CD14-positive monocyte (primary cell): ENCODE data around the gene MSTN. TPM values are rescaled to one million over a fixed set of nuclear protein-coding genes. Genes with fewer than 3 reads are reported as not detected.

Experiments used
- DNase-seq, 3 donors: peaks; one replicate each; pipeline ENCODE4 v3.0.0-alpha.2; 2011 to 2022
- H2AFZ ChIP-seq: 2 replicates; pipeline ENCODE4 v1.6.0; 2012; ENCODE audit warnings: mild to moderate bottlenecking, low read depth, low read length, inconsistent platforms; ENCODE audit not compliant: insufficient read depth, poor library complexity, severe bottlenecking
- H3K27ac ChIP-seq, 2 donors: 1 replicate in 1 of 2; 2 replicates in 1 of 2; pipeline ENCODE4 v1.5.1; 2012 to 2013; ENCODE audit warnings: low read length in 2 of 2, control low read depth in 1 of 2, inconsistent platforms in 1 of 2, low read depth in 1 of 2, mild to moderate bottlenecking in 1 of 2
- H3K27me3 ChIP-seq, 2 donors: one replicate each; pipeline versions ENCODE4 v1.6.0 to v1.6.1; 2011 to 2013; ENCODE audit warnings: low read length in 2 of 2; ENCODE audit not compliant: control insufficient read depth in 2 of 2, insufficient read depth in 2 of 2
- H3K36me3 ChIP-seq, 2 donors: replicated peaks in 1 of 2; 1 replicate in 1 of 2; 2 replicates in 1 of 2; pipeline versions ENCODE4 v1.5.1 to v1.6.1; 2012 to 2013; ENCODE audit warnings: low read length in 2 of 2, control low read depth in 1 of 2, inconsistent platforms in 1 of 2, mild to moderate bottlenecking in 1 of 2; ENCODE audit not compliant: insufficient read depth in 2 of 2, control insufficient read depth in 1 of 2
- H3K4me1 ChIP-seq, 2 donors: 1 replicate in 1 of 2; 2 replicates in 1 of 2; pipeline versions ENCODE4 v1.5.1 to v1.6.1; 2012 to 2013; ENCODE audit warnings: low read length in 2 of 2, control low read depth in 1 of 2, inconsistent platforms in 1 of 2, mild to moderate bottlenecking in 1 of 2, moderate library complexity in 1 of 2; ENCODE audit not compliant: insufficient read depth in 2 of 2, control insufficient read depth in 1 of 2
- H3K4me2 ChIP-seq: replicated peaks from 2 replicates; pipeline ENCODE3; 2012; ENCODE audit warnings: low read length, moderate library complexity, mild to moderate bottlenecking; ENCODE audit not compliant: poor library complexity, severe bottlenecking; ENCODE audit errors: extremely low read depth
- H3K4me3 ChIP-seq, 3 experiments: fragments of 200-600 bp in 1 of 3; sonication (generic) in 1 of 3; replicated peaks in 1 of 3; 1 replicate in 2 of 3; 2 replicates in 1 of 3; pipeline ENCODE4 v1.5.1; 2011 to 2013; ENCODE audit warnings: low read length in 3 of 3, mild to moderate bottlenecking in 3 of 3, control low read depth in 2 of 3, low read depth in 2 of 3, inconsistent platforms in 1 of 3, moderate library complexity in 1 of 3
- H3K79me2 ChIP-seq: 2 replicates; pipeline ENCODE4 v1.6.0; 2012; ENCODE audit warnings: mild to moderate bottlenecking, control low read depth, inconsistent platforms, low read length, moderate library complexity; ENCODE audit not compliant: insufficient read depth
- H3K9ac ChIP-seq: 2 replicates; pipeline ENCODE4 v1.6.0; 2017; ENCODE audit warnings: low read length, mild to moderate bottlenecking; ENCODE audit not compliant: insufficient read depth, poor library complexity, severe bottlenecking
- H3K9me3 ChIP-seq, 2 donors: replicated peaks in 1 of 2; 1 replicate in 1 of 2; 2 replicates in 1 of 2; pipeline versions ENCODE4 v1.5.1 to v1.6.1; 2012 to 2013; ENCODE audit warnings: low read length in 2 of 2, control low read depth in 1 of 2; ENCODE audit not compliant: control insufficient read depth in 1 of 2, insufficient read depth in 1 of 2
- H4K20me1 ChIP-seq: 2 replicates; pipeline ENCODE4 v1.6.0; 2012; ENCODE audit warnings: mild to moderate bottlenecking, low read length, control low read depth, moderate library complexity; ENCODE audit not compliant: insufficient read depth
- H3K27ac Mint-ChIP-seq, 7 donors: one replicate each; pipeline ENCODE4 v1.8.0; 2020; ENCODE audit warnings: mild to moderate bottlenecking in 7 of 7, mixed read lengths in 7 of 7, moderate library complexity in 6 of 7, inconsistent platforms in 2 of 7
- H3K27me3 Mint-ChIP-seq, 3 donors: one replicate each; pipeline ENCODE4 v1.8.0; 2021 to 2022; ENCODE audit warnings: low read depth in 3 of 3, mild to moderate bottlenecking in 3 of 3, mixed read lengths in 3 of 3, moderate library complexity in 3 of 3, inconsistent platforms in 1 of 3
- H3K36me3 Mint-ChIP-seq, 2 donors: one replicate each; pipeline ENCODE4 v1.8.0; 2020; ENCODE audit warnings: mixed read lengths in 2 of 2, inconsistent platforms in 1 of 2, mild to moderate bottlenecking in 1 of 2
- H3K4me1 Mint-ChIP-seq: one replicate; pipeline ENCODE4 v1.8.0; 2020; ENCODE audit warnings: mild to moderate bottlenecking, mixed read lengths
- H3K4me3 Mint-ChIP-seq, 2 donors: one replicate each; pipeline ENCODE4 v1.8.0; 2020; ENCODE audit warnings: mild to moderate bottlenecking in 2 of 2, mixed read lengths in 2 of 2, moderate library complexity in 1 of 2
- H3K9me3 Mint-ChIP-seq, 7 donors: one replicate each; pipeline ENCODE4 v1.8.0; 2020 to 2022; ENCODE audit warnings: mixed read lengths in 7 of 7, mild to moderate bottlenecking in 6 of 7, moderate library complexity in 6 of 7, inconsistent platforms in 2 of 7
- WGBS: methylation state at CpG from one replicate; pipeline ENCODE4 v1.1.5; 2013; ENCODE audit warnings: missing lambda C conversion rate; ENCODE audit not compliant: insufficient coverage; 5-methylcytosine and 5-hydroxymethylcytosine counted together
- intact Hi-C, 2 donors: fragments of 100-400 bp; cut with micrococcal nuclease; formaldehyde crosslinking; loops; one replicate each; pipeline versions ENCODE4 v1.15.0 to v1.15.1; 2023
- polyA plus RNA-seq, 3 donors: library from polyadenylated mRNA; depleted of rRNA in 1 of 3; unstranded in 2 of 3; stranded (reverse) in 1 of 3; fragments of 300-500 nt in 2 of 3; fragments of >200 nt in 1 of 3; fragmentation: Illumina TruSeq in 2 of 3; gene quantifications; 1 replicate in 2 of 3; 2 replicates in 1 of 3; pipeline ENCODE4 v1.2.3, GENCODE V29; 2012 to 2021
- TF ChIP-seq, protein P1 (sequence below): fragments of 200-600 bp; IDR thresholded peaks from one replicate; pipeline ENCODE4 v1.8.0; 2022; ENCODE audit warnings: antibody characterized with exemption, mild to moderate bottlenecking

MSTN gene
- polyA plus RNA-seq, 3 donors, result not detected

DNA sequence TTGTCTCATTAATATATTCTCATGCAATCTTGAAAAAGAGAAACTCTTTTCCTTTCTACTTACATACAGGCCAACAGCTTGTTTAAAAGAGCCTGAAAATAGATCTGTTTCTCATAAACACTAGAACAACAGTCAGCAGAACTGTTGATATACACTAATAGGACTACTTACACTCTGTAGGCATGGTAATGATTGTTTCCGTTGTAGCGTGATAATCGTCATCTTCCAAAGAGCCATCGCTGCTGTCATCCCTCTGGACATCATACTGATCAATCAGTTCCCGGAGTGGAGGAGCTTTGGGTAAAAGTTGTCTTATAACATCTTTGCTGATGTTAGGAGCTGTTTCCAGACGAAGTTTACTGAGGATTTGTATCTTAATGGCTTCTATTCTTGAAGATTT is 476 bp downstream of the MSTN start:
- TF ChIP-seq, protein P1, sequence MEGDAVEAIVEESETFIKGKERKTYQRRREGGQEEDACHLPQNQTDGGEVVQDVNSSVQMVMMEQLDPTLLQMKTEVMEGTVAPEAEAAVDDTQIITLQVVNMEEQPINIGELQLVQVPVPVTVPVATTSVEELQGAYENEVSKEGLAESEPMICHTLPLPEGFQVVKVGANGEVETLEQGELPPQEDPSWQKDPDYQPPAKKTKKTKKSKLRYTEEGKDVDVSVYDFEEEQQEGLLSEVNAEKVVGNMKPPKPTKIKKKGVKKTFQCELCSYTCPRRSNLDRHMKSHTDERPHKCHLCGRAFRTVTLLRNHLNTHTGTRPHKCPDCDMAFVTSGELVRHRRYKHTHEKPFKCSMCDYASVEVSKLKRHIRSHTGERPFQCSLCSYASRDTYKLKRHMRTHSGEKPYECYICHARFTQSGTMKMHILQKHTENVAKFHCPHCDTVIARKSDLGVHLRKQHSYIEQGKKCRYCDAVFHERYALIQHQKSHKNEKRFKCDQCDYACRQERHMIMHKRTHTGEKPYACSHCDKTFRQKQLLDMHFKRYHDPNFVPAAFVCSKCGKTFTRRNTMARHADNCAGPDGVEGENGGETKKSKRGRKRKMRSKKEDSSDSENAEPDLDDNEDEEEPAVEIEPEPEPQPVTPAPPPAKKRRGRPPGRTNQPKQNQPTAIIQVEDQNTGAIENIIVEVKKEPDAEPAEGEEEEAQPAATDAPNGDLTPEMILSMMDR, result no peak
- H3K9ac ChIP-seq, result no peak overlapping the region
- H3K79me2 ChIP-seq, result no peaks in the 10 kb centered on the region
- H4K20me1 ChIP-seq, result no peaks in the 10 kb centered on the region
- H3K27ac ChIP-seq, result no peak overlapping the region
- WGBS, result no CpG with 5 or more reads among the region's 6 CpGs
- no peaks in the 10 kb centered on the region for H3K9me3 ChIP-seq
- Mint-ChIP-seq H3K4me3 (no peak overlapping the region), H3K36me3 (no peaks in the 10 kb centered on the region), H3K27me3 (no peaks in the 10 kb centered on the region), H3K4me1 (no peaks in the 10 kb centered on the region), H3K27ac (no peak overlapping the region), H3K9me3 (no peaks in the 10 kb centered on the region)
- no peak overlapping the region for H3K4me3 ChIP-seq
- H3K36me3 ChIP-seq, result no peaks in the 10 kb centered on the region
- H3K27me3 ChIP-seq, result no peaks in the 10 kb centered on the region
- intact Hi-C loops, result no loop called here
- no peak for DNase-seq
- H3K4me1 ChIP-seq, result no peaks in the 10 kb centered on the region
- no peak overlapping the region for H3K4me2 ChIP-seq
- no peak overlapping the region for H2AFZ ChIP-seq

DNA sequence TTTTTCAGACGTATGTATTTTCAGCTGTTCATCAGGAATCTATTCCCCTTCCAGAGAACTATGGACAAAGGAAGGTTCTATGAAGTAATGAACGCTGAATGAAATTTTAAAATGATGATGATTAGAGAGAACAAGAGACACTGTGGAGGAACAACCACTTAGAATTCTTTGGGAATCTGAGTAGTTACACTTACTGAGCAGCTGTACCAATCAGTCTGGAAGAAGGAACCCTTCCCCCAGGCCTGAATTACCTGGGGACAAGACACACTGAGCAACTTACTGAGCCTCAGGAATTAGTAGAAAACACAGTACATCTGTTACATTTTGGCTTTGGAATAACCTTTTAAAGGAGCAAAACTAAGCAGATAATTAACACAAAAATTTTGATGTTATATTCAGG is 1.9 kb downstream of the MSTN start:
- DNase-seq, result no peak
- Mint-ChIP-seq H3K27me3 (no peaks in the 10 kb centered on the region), H3K9me3 (no peaks in the 10 kb centered on the region), H3K27ac (no peak overlapping the region), H3K4me3 (no peak overlapping the region), H3K4me1 (no peaks in the 10 kb centered on the region), H3K36me3 (no peaks in the 10 kb centered on the region)
- H3K4me3 ChIP-seq, result no peak overlapping the region
- intact Hi-C loops, result no loop called here
- H3K36me3 ChIP-seq, result no peaks in the 10 kb centered on the region
- no peak overlapping the region for H2AFZ ChIP-seq
- H3K27me3 ChIP-seq, result no peaks in the 10 kb centered on the region
- H3K79me2 ChIP-seq, result no peaks in the 10 kb centered on the region
- H3K4me1 ChIP-seq, result no peaks in the 10 kb centered on the region
- no peak overlapping the region for H3K27ac ChIP-seq
- WGBS, result no CpG with 5 or more reads among the region's 2 CpGs
- no peaks in the 10 kb centered on the region for H4K20me1 ChIP-seq
- TF ChIP-seq, protein P1, result no peak
- H3K9me3 ChIP-seq, result no peaks in the 10 kb centered on the region
- no peak overlapping the region for H3K9ac ChIP-seq
- H3K4me2 ChIP-seq, result no peak overlapping the region
